CD14-positive monocyte (primary cell): ENCODE results near the gene KDM6A. TPM values are rescaled to one million over a fixed set of nuclear protein-coding genes. Genes with fewer than 3 reads are reported as not detected.
"Not testable (repeated sequence)": the region's sequence is repeated elsewhere in the genome, so short reads cannot be mapped to it uniquely, and the experiment has no call there.

ENCODE experiments used
- DNase-seq, 3 donors: peaks; one replicate each; pipeline ENCODE4 v3.0.0-alpha.2; 2011 to 2022
- H2AFZ ChIP-seq: 2 replicates; pipeline ENCODE4 v1.6.0; 2012; ENCODE audit warnings: mild to moderate bottlenecking, low read depth, low read length, inconsistent platforms; ENCODE audit not compliant: insufficient read depth, poor library complexity, severe bottlenecking
- H3K27ac ChIP-seq, 2 donors: 1 replicate in 1 of 2; 2 replicates in 1 of 2; pipeline ENCODE4 v1.5.1; 2012 to 2013; ENCODE audit warnings: low read length in 2 of 2, control low read depth in 1 of 2, inconsistent platforms in 1 of 2, low read depth in 1 of 2, mild to moderate bottlenecking in 1 of 2
- H3K27me3 ChIP-seq, 2 donors: one replicate each; pipeline versions ENCODE4 v1.6.0 to v1.6.1; 2011 to 2013; ENCODE audit warnings: low read length in 2 of 2; ENCODE audit not compliant: control insufficient read depth in 2 of 2, insufficient read depth in 2 of 2
- H3K36me3 ChIP-seq, 2 donors: replicated peaks in 1 of 2; 1 replicate in 1 of 2; 2 replicates in 1 of 2; pipeline versions ENCODE4 v1.5.1 to v1.6.1; 2012 to 2013; ENCODE audit warnings: low read length in 2 of 2, control low read depth in 1 of 2, inconsistent platforms in 1 of 2, mild to moderate bottlenecking in 1 of 2; ENCODE audit not compliant: insufficient read depth in 2 of 2, control insufficient read depth in 1 of 2
- H3K4me1 ChIP-seq, 2 donors: 1 replicate in 1 of 2; 2 replicates in 1 of 2; pipeline versions ENCODE4 v1.5.1 to v1.6.1; 2012 to 2013; ENCODE audit warnings: low read length in 2 of 2, control low read depth in 1 of 2, inconsistent platforms in 1 of 2, mild to moderate bottlenecking in 1 of 2, moderate library complexity in 1 of 2; ENCODE audit not compliant: insufficient read depth in 2 of 2, control insufficient read depth in 1 of 2
- H3K4me2 ChIP-seq: replicated peaks from 2 replicates; pipeline ENCODE3; 2012; ENCODE audit warnings: low read length, moderate library complexity, mild to moderate bottlenecking; ENCODE audit not compliant: poor library complexity, severe bottlenecking; ENCODE audit errors: extremely low read depth
- H3K4me3 ChIP-seq, 3 experiments: fragments of 200-600 bp in 1 of 3; sonication (generic) in 1 of 3; replicated peaks in 1 of 3; 1 replicate in 2 of 3; 2 replicates in 1 of 3; pipeline ENCODE4 v1.5.1; 2011 to 2013; ENCODE audit warnings: low read length in 3 of 3, mild to moderate bottlenecking in 3 of 3, control low read depth in 2 of 3, low read depth in 2 of 3, inconsistent platforms in 1 of 3, moderate library complexity in 1 of 3
- H3K79me2 ChIP-seq: 2 replicates; pipeline ENCODE4 v1.6.0; 2012; ENCODE audit warnings: mild to moderate bottlenecking, control low read depth, inconsistent platforms, low read length, moderate library complexity; ENCODE audit not compliant: insufficient read depth
- H3K9ac ChIP-seq: 2 replicates; pipeline ENCODE4 v1.6.0; 2017; ENCODE audit warnings: low read length, mild to moderate bottlenecking; ENCODE audit not compliant: insufficient read depth, poor library complexity, severe bottlenecking
- H3K9me3 ChIP-seq, 2 donors: replicated peaks in 1 of 2; 1 replicate in 1 of 2; 2 replicates in 1 of 2; pipeline versions ENCODE4 v1.5.1 to v1.6.1; 2012 to 2013; ENCODE audit warnings: low read length in 2 of 2, control low read depth in 1 of 2; ENCODE audit not compliant: control insufficient read depth in 1 of 2, insufficient read depth in 1 of 2
- H4K20me1 ChIP-seq: 2 replicates; pipeline ENCODE4 v1.6.0; 2012; ENCODE audit warnings: mild to moderate bottlenecking, low read length, control low read depth, moderate library complexity; ENCODE audit not compliant: insufficient read depth
- H3K27ac Mint-ChIP-seq, 7 donors: one replicate each; pipeline ENCODE4 v1.8.0; 2020; ENCODE audit warnings: mild to moderate bottlenecking in 7 of 7, mixed read lengths in 7 of 7, moderate library complexity in 6 of 7, inconsistent platforms in 2 of 7
- H3K27me3 Mint-ChIP-seq, 3 donors: one replicate each; pipeline ENCODE4 v1.8.0; 2021 to 2022; ENCODE audit warnings: low read depth in 3 of 3, mild to moderate bottlenecking in 3 of 3, mixed read lengths in 3 of 3, moderate library complexity in 3 of 3, inconsistent platforms in 1 of 3
- H3K36me3 Mint-ChIP-seq, 2 donors: one replicate each; pipeline ENCODE4 v1.8.0; 2020; ENCODE audit warnings: mixed read lengths in 2 of 2, inconsistent platforms in 1 of 2, mild to moderate bottlenecking in 1 of 2
- H3K4me1 Mint-ChIP-seq: one replicate; pipeline ENCODE4 v1.8.0; 2020; ENCODE audit warnings: mild to moderate bottlenecking, mixed read lengths
- H3K4me3 Mint-ChIP-seq, 2 donors: one replicate each; pipeline ENCODE4 v1.8.0; 2020; ENCODE audit warnings: mild to moderate bottlenecking in 2 of 2, mixed read lengths in 2 of 2, moderate library complexity in 1 of 2
- H3K9me3 Mint-ChIP-seq, 7 donors: one replicate each; pipeline ENCODE4 v1.8.0; 2020 to 2022; ENCODE audit warnings: mixed read lengths in 7 of 7, mild to moderate bottlenecking in 6 of 7, moderate library complexity in 6 of 7, inconsistent platforms in 2 of 7
- WGBS: methylation state at CpG from one replicate; pipeline ENCODE4 v1.1.5; 2013; ENCODE audit warnings: missing lambda C conversion rate; ENCODE audit not compliant: insufficient coverage; 5-methylcytosine and 5-hydroxymethylcytosine counted together
- intact Hi-C, 2 donors: fragments of 100-400 bp; cut with micrococcal nuclease; formaldehyde crosslinking; loops; one replicate each; pipeline versions ENCODE4 v1.15.0 to v1.15.1; 2023
- polyA minus RNA-seq: library from RNA; depleted of rRNA, polyadenylated mRNA; stranded (reverse); fragments of >200 nt; gene quantifications from 2 replicates; pipeline ENCODE4 v1.2.3, GENCODE V29; 2012
- polyA plus RNA-seq, 3 donors: library from polyadenylated mRNA; depleted of rRNA in 1 of 3; unstranded in 2 of 3; stranded (reverse) in 1 of 3; fragments of 300-500 nt in 2 of 3; fragments of >200 nt in 1 of 3; fragmentation: Illumina TruSeq in 2 of 3; gene quantifications; 1 replicate in 2 of 3; 2 replicates in 1 of 3; pipeline ENCODE4 v1.2.3, GENCODE V29; 2012 to 2021
- total RNA-seq, 12 experiments: library from RNA in 1 of 12; stranded (reverse) in 1 of 12; fragments of 120-200 nt in 1 of 12; gene quantifications; one replicate each; pipeline ENCODE4 v1.2.4 and lab custom pipeline; 2013 to 2026; ENCODE audit warnings: mixed read lengths in 6 of 12, inconsistent platforms in 1 of 12
- TF ChIP-seq, protein P1 (sequence below): fragments of 200-600 bp; IDR thresholded peaks from one replicate; pipeline ENCODE4 v1.8.0; 2022; ENCODE audit warnings: antibody characterized with exemption, mild to moderate bottlenecking

Gene KDM6A
- total RNA-seq (2013), result 25.2 TPM
- 10 to 100 TPM in 2 of 3 donors, 1 to 10 TPM in 1; 7.6 to 35.0 (median 13.8) TPM for polyA plus RNA-seq
- 43.1 and 53.9 TPM in 2 replicates for polyA minus RNA-seq
- 119 to 172 (median 145) reads per million in 11 experiments for total RNA-seq (lab: John Stamatoyannopoulos, UW)

DNA sequence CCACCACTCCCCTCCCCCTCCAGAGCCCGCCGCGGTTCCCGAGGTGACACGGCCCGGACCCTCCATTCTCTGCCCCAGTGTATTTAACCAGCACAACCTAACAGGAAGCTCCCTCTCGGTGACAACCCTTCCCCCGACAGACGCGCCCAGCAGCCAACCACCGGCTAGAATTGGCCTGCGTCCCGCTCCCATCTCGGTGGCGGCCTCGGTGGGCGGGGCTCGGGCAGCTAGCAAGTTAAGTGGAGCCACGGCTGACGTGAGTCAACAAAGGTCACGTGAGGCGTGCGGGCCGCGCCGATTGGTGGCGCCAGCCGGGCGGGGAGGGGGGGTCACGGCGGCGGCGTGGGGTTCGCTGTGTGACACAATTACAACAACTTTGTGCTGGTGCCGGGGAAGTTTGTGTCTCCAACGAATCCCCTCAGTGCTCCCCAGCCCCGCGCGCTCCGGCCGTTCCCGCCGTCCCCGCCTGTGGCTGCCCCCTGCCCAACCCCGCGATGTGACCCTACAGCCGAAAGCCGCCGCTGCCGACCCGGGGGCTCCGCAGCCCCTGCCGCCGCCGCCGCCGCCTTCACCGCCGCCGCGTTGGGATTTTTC is at the start of gene KDM6A:
Gene KDM6A, plus strand, starts transcription at position 368 of the 594 bp plus-strand sequence. CDS start 364 bp downstream, outside the sequence.
- peaks cover 64% of the 10 kb centered on the region for H3K79me2 ChIP-seq
- no peaks in the 10 kb centered on the region for H3K36me3 ChIP-seq
- peak within 1 kb of the TSS; percentile 88 for H3K4me2 ChIP-seq
- no peaks in the 10 kb centered on the region for H3K9me3 ChIP-seq
- under 1% methylated on average over 34 of the region's 61 CpGs for WGBS
- H3K4me1 ChIP-seq, result peaks cover 10 to 36% of the 10 kb centered on the region in 2 donors
- peak within 1 kb of the TSS; percentile 92 to 99 (median 98) for H3K27ac Mint-ChIP-seq
- H3K27me3 ChIP-seq, result no peaks in the 10 kb centered on the region
- H2AFZ ChIP-seq, result peak within 1 kb of the TSS; percentile 92
- TF ChIP-seq, protein P1, sequence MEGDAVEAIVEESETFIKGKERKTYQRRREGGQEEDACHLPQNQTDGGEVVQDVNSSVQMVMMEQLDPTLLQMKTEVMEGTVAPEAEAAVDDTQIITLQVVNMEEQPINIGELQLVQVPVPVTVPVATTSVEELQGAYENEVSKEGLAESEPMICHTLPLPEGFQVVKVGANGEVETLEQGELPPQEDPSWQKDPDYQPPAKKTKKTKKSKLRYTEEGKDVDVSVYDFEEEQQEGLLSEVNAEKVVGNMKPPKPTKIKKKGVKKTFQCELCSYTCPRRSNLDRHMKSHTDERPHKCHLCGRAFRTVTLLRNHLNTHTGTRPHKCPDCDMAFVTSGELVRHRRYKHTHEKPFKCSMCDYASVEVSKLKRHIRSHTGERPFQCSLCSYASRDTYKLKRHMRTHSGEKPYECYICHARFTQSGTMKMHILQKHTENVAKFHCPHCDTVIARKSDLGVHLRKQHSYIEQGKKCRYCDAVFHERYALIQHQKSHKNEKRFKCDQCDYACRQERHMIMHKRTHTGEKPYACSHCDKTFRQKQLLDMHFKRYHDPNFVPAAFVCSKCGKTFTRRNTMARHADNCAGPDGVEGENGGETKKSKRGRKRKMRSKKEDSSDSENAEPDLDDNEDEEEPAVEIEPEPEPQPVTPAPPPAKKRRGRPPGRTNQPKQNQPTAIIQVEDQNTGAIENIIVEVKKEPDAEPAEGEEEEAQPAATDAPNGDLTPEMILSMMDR, result no peak
- intact Hi-C loops, result loop anchor here in 1 of 2 donors (5.0 kb wide), 2 partner anchors 44 to 861 kb away; no protein-coding TSS in a partner anchor
- peak; percentile 90 to 99 (median 96) for DNase-seq
- peak within 1 kb of the TSS; percentile 87 to 93 for H3K4me3 Mint-ChIP-seq
- H3K36me3 Mint-ChIP-seq, result peaks cover 0 to 1% of the 10 kb centered on the region in 2 donors
- no peaks in the 10 kb centered on the region for H3K27me3 Mint-ChIP-seq
- H3K9me3 Mint-ChIP-seq, result no peaks in the 10 kb centered on the region
- peak within 1 kb of the TSS; percentile 94 to 98 for H3K27ac ChIP-seq
- peaks cover 37% of the 10 kb centered on the region for H4K20me1 ChIP-seq
- H3K9ac ChIP-seq, result peak within 1 kb of the TSS; percentile 99
- peaks cover 22% of the 10 kb centered on the region for H3K4me1 Mint-ChIP-seq
- H3K4me3 ChIP-seq, result peak within 1 kb of the TSS; percentile 84 to 93 (median 90)

GRCh38 chrX:44823193-44823592 is 49.8 kb upstream of the KDM6A start:
- H3K79me2 ChIP-seq, H3K27ac Mint-ChIP-seq, intact Hi-C loops, DNase-seq, H3K9ac ChIP-seq, H3K36me3 ChIP-seq, H3K4me1 Mint-ChIP-seq, H4K20me1 ChIP-seq, H3K36me3 Mint-ChIP-seq, H3K4me1 ChIP-seq, H3K27me3 ChIP-seq, H3K4me3 Mint-ChIP-seq, H3K9me3 ChIP-seq, H3K4me2 ChIP-seq, H3K4me3 ChIP-seq, H3K27ac ChIP-seq, H2AFZ ChIP-seq: not testable (repeated sequence)
- Mint-ChIP-seq H3K27me3 (peaks cover 0 to 14% (median 0%) of the 10 kb centered on the region in 3 donors), H3K9me3 (peaks cover 0 to 10% (median 8%) of the 10 kb centered on the region in 7 donors)
- WGBS, result 100% methylated on average over 1 of the region's 2 CpGs
